A549 (cell line): ENCODE data around the gene TBX1. TPM values are rescaled to one million over a fixed set of nuclear protein-coding genes. Genes with fewer than 3 reads are reported as not detected.

Source experiments
- ATAC-seq, 2 experiments: fragments of 200-7000 bp in 1 of 2; fragments of >200 bp in 1 of 2; cut with Nextera tagmentation in 1 of 2; cut with Tn5 transposase in 1 of 2; 3 replicates each; pipeline versions ENCODE4 v1.8.0 to v1.9.1; 2018 to 2020; ENCODE audit warnings: mild to moderate bottlenecking in 1 of 2, moderate library complexity in 1 of 2
- CTCF ChIA-PET: fragments of 300-600 bp; sonication (Branson Sonifier 250); formaldehyde crosslinking; extraction: SDS; loops from one replicate; lab custom pipeline; 2021; ENCODE audit warnings: antibody characterized with exemption, inconsistent platforms; lab: Yijun Ruan, JAX
- POLR2A ChIA-PET: fragments of 350-600 bp; formaldehyde crosslinking; extraction: SDS; loops from one replicate; lab custom pipeline; 2021; ENCODE audit warnings: antibody characterized with exemption, inconsistent platforms; lab: Yijun Ruan, JAX
- DNase-seq, 2 experiments: peaks; one replicate each; pipeline versions ENCODE4 v3.0.0 to v3.0.0-alpha.2; 2011 to 2016; ENCODE audit warnings: low read depth in 1 of 2, low spot score in 1 of 2
- FAIRE-seq: peaks from 2 replicates; lab custom pipeline; 2011; peaks lifted over from hg19 to GRCh38; lab: Jason Lieb, UNC
- H3K27ac ChIP-seq, 2 experiments: fragments of >200 bp; sonication (Bioruptor Twin); formaldehyde crosslinking; 3 replicates each; pipeline ENCODE4 v1.5.1; 2016 to 2017
- H3K4me1 ChIP-seq: fragments of >200 bp; sonication (Bioruptor Twin); formaldehyde crosslinking; 3 replicates; pipeline ENCODE4 v1.6.1; 2016
- H3K4me2 ChIP-seq: fragments of >200 bp; sonication (Bioruptor Twin); formaldehyde crosslinking; 3 replicates; pipeline ENCODE4 v1.6.1; 2016
- H3K4me3 ChIP-seq: fragments of >200 bp; sonication (Bioruptor Twin); formaldehyde crosslinking; 3 replicates; pipeline ENCODE4 v1.5.1; 2016
- H3K9me3 ChIP-seq: fragments of >200 bp; sonication (Bioruptor Twin); formaldehyde crosslinking; 3 replicates; pipeline ENCODE4 v1.6.1; 2016
- ATOH8 ChIP-seq: fragments of 250-450 bp; sonication (Bioruptor Pico); IDR thresholded peaks from 2 replicates; pipeline ENCODE4 v1.5.0; 2020; ENCODE audit warnings: low read depth, mild to moderate bottlenecking, moderate library complexity
- CTCF ChIP-seq: fragments of >200 bp; sonication (Bioruptor Twin); formaldehyde crosslinking; IDR thresholded peaks from 3 replicates; pipeline ENCODE4 v1.5.1; 2016
- EP300 ChIP-seq, 2 experiments: fragments of >200 bp; sonication (Bioruptor Twin); formaldehyde crosslinking; IDR thresholded peaks; 2 replicates in 1 of 2; 3 replicates in 1 of 2; pipeline ENCODE4 v1.6.1; 2016 to 2017
- FOSL2 ChIP-seq, 2 experiments: fragments of 450-650 bp in 1 of 2; fragments of >200 bp in 1 of 2; sonication (Bioruptor Twin) in 1 of 2; formaldehyde crosslinking; IDR thresholded peaks; 2 replicates each; pipeline versions ENCODE4 v1.5.0 to v1.6.1; 2016 to 2020; ENCODE audit warnings: mild to moderate bottlenecking in 1 of 2, moderate library complexity in 1 of 2
- FOXS1 ChIP-seq: fragments of 250-450 bp; sonication (Bioruptor Pico); IDR thresholded peaks from 2 replicates; pipeline ENCODE4 v1.5.0; 2020; ENCODE audit warnings: mild to moderate bottlenecking, moderate library complexity
- HMGXB4 ChIP-seq: fragments of 250-450 bp; sonication (Bioruptor Pico); IDR thresholded peaks from 2 replicates; pipeline ENCODE4 v1.5.0; 2021; ENCODE audit warnings: mild to moderate bottlenecking, moderate library complexity, borderline replicate concordance
- HOXB5 ChIP-seq: fragments of 250-450 bp; sonication (Bioruptor Pico); IDR thresholded peaks from 2 replicates; pipeline ENCODE4 v1.5.0; 2020; ENCODE audit warnings: mild to moderate bottlenecking, moderate library complexity
- KDM5A ChIP-seq: fragments of 200-600 bp; sonication (generic); IDR thresholded peaks from 2 replicates; pipeline ENCODE4 v1.6.1; 2016; ENCODE audit warnings: antibody characterized with exemption, mild to moderate bottlenecking
- MAZ ChIP-seq: fragments of 150-350 bp; IDR thresholded peaks from 2 replicates; pipeline ENCODE4 v1.6.1; 2014; ENCODE audit warnings: antibody characterized with exemption, low read depth, low read length, borderline replicate concordance
- NFE2L2 ChIP-seq: fragments of 150-350 bp; conservative IDR thresholded peaks from 2 replicates; pipeline ENCODE4 v1.6.1; 2014; ENCODE audit warnings: low read length
- NR3C1 ChIP-seq: fragments of >200 bp; sonication (Bioruptor Twin); formaldehyde crosslinking; IDR thresholded peaks from 3 replicates; pipeline ENCODE4 v1.6.1; 2017
- PHF8 ChIP-seq: fragments of 200-600 bp; sonication (generic); IDR thresholded peaks from 2 replicates; pipeline ENCODE4 v1.6.1; 2016; ENCODE audit warnings: low read depth, mild to moderate bottlenecking, antibody characterized with exemption, moderate library complexity, borderline replicate concordance
- POLR2A ChIP-seq: IDR thresholded peaks from 2 replicates; pipeline ENCODE4 v1.6.1; 2012; ENCODE audit warnings: mild to moderate bottlenecking, low read length
- RARB ChIP-seq: fragments of 250-450 bp; sonication (Bioruptor Pico); IDR thresholded peaks from 2 replicates; pipeline ENCODE4 v1.8.0; 2021; ENCODE audit warnings: mild to moderate bottlenecking, moderate library complexity
- RCOR1 ChIP-seq: fragments of 150-350 bp; IDR thresholded peaks from 2 replicates; pipeline ENCODE4 v1.6.1; 2014; ENCODE audit warnings: antibody characterized with exemption, low read length, low read depth
- REST ChIP-seq: fragments of 200-600 bp; sonication (generic); IDR thresholded peaks from 2 replicates; pipeline ENCODE4 v1.6.1; 2016; ENCODE audit warnings: antibody characterized with exemption, mild to moderate bottlenecking, moderate library complexity
- TFCP2L1 ChIP-seq: fragments of 250-450 bp; sonication (Bioruptor Pico); IDR thresholded peaks from 2 replicates; pipeline ENCODE4 v1.5.0; 2021; ENCODE audit warnings: mild to moderate bottlenecking
- TP53 ChIP-seq: fragments of 250-450 bp; sonication (Bioruptor Pico); IDR thresholded peaks from 2 replicates; pipeline ENCODE4 v1.5.0; 2021; ENCODE audit warnings: mild to moderate bottlenecking, moderate library complexity
- ZFP36 ChIP-seq: fragments of 450-650 bp; IDR thresholded peaks from 2 replicates; pipeline ENCODE4 v1.6.1; 2014; ENCODE audit warnings: borderline replicate concordance; ENCODE audit not compliant: partially characterized antibody
- ZSCAN20 ChIP-seq: fragments of 250-450 bp; sonication (Bioruptor Pico); IDR thresholded peaks from 2 replicates; pipeline ENCODE4 v1.8.0; 2022; ENCODE audit warnings: mild to moderate bottlenecking, moderate library complexity
- WGBS: methylation state at CpG from one replicate; pipeline ENCODE4 v1.1.6; 2017; ENCODE audit errors: missing lambda C conversion rate; 5-methylcytosine and 5-hydroxymethylcytosine counted together
- polyA plus RNA-seq, 4 experiments: library from polyadenylated mRNA; depleted of rRNA in 3 of 4; stranded (reverse); fragments of >200 nt; fragmentation: RNase III in 1 of 4; extraction: RNeasy Plus Mini Kit Qiagen cat#74134 plus additional on column Dnase treatment in 1 of 4; gene quantifications; 2 replicates in 3 of 4; 3 replicates in 1 of 4; pipeline ENCODE4 v1.2.3, GENCODE V29; 2011 to 2017

The TBX1 gene
- polyA plus RNA-seq, 2 of the 4 experiments (the other 2 are of a cell fraction) = 0.30 to 2.8 TPM

- Histone ChIP-seq H3K4me3 (no peak overlapping the region), H3K9me3 (no peaks in the 10 kb centered on the region), H3K4me2 (no peak overlapping the region), H3K27ac (no peak overlapping the region), H3K4me1 (no peaks in the 10 kb centered on the region)
- WGBS = 77% methylated on average over 18 of the region's 25 CpGs
- ChIA-PET POLR2A (no interaction called here), CTCF (interaction anchor here (0.9 to 2.4 kb wide), 4 partner anchors 9 to 154 kb away, joined by 3 to 8 read pairs (median 4); no protein-coding TSS in a partner anchor)
- no peak for DNase-seq
- FAIRE-seq = no peak
- ATAC-seq = no peak
- TF ChIP-seq ZFP36 (no peak), ZSCAN20 (CRISPR knock-in tag) (no peak), HOXB5 (CRISPR knock-in tag) (no peak), RARB (no peak), KDM5A (no peak), HMGXB4 (CRISPR knock-in tag) (no peak), POLR2A (no peak), REST (no peak), FOSL2 (IDR thresholded peaks at IDR 0.05) (no peak), FOSL2 (CRISPR knock-in tag; IDR thresholded peaks at IDR 0.05) (no peak), CTCF (no peak), RCOR1 (no peak), ATOH8 (CRISPR knock-in tag) (no peak), NFE2L2 (no peak), EP300 (IDR thresholded peaks at IDR 0.05) (no peak), NR3C1 (no peak), FOXS1 (CRISPR knock-in tag) (no peak), TFCP2L1 (CRISPR knock-in tag) (no peak), PHF8 (no peak), TP53 (no peak), MAZ (no peak)
Measured at GRCh38 chr22:19772673-19773469, 12.3 kb downstream of the TBX1 start.
